HG02571 (cell line): ENCODE data around the gene TBC1D23.
"Not testable (repeated sequence)": the region's sequence is repeated elsewhere in the genome, so short reads cannot be mapped to it uniquely, and the experiment has no call there.

Experiments used
- ATAC-seq: cut with Tn5 transposase; IDR thresholded peaks from one replicate; pipeline ENCODE4 v1.9.1; 2021; ENCODE audit warnings: mild to moderate bottlenecking, moderate library complexity; ENCODE audit not compliant: unreplicated experiment

Gene TBC1D23

GRCh38 chr3:100260685-100261484 lies at the start of gene TBC1D23:
Gene TBC1D23, plus strand, starts transcription at chr3:100260992. Its CDS starts 27 bp downstream, at chr3:100261019.
- ATAC-seq = peak; percentile 100

GRCh38 chr3:100213891-100214573 lies 46.8 kb upstream of the TBC1D23 start:
- no peak for ATAC-seq

GRCh38 chr3:100214574-100214964 lies 46.2 kb upstream of the TBC1D23 start:
- ATAC-seq = no peak

GRCh38 chr3:100216713-100217112 lies 44.1 kb upstream of the TBC1D23 start:
- no peak for ATAC-seq

- no peak for ATAC-seq
Measured at GRCh38 chr3:100221159-100221558, 39.6 kb upstream of the TBC1D23 start.

GRCh38 chr3:100225193-100225592 lies 35.6 kb upstream of the TBC1D23 start:
- ATAC-seq = no peak

- ATAC-seq = no peak
Measured at GRCh38 chr3:100225883-100226282, 34.9 kb upstream of the TBC1D23 start.

- ATAC-seq = no peak
Measured at GRCh38 chr3:100226712-100227429, 33.9 kb upstream of the TBC1D23 start.

GRCh38 chr3:100227511-100227921 lies 33.3 kb upstream of the TBC1D23 start:
- no peak for ATAC-seq

GRCh38 chr3:100228247-100228646 lies 32.5 kb upstream of the TBC1D23 start:
- no peak for ATAC-seq

GRCh38 chr3:100229188-100229587 lies 31.6 kb upstream of the TBC1D23 start:
- not testable (repeated sequence) for ATAC-seq

- ATAC-seq = no peak
Measured at GRCh38 chr3:100230710-100231109, 30.1 kb upstream of the TBC1D23 start.

GRCh38 chr3:100231668-100232067 lies 29.1 kb upstream of the TBC1D23 start:
- ATAC-seq = no peak

- no peak for ATAC-seq
Measured at GRCh38 chr3:100234364-100234763, 26.4 kb upstream of the TBC1D23 start.

GRCh38 chr3:100238599-100238998 lies 22.2 kb upstream of the TBC1D23 start:
- ATAC-seq = no peak

- not testable (repeated sequence) for ATAC-seq
Measured at GRCh38 chr3:100242471-100242870, 18.3 kb upstream of the TBC1D23 start.

GRCh38 chr3:100244264-100244663 lies 16.5 kb upstream of the TBC1D23 start:
- no peak for ATAC-seq

- ATAC-seq = no peak
Measured at GRCh38 chr3:100245136-100245535, 15.7 kb upstream of the TBC1D23 start.

- ATAC-seq = no peak
Measured at GRCh38 chr3:100245927-100246326, 14.9 kb upstream of the TBC1D23 start.

GRCh38 chr3:100246999-100247398 lies 13.8 kb upstream of the TBC1D23 start:
- ATAC-seq = no peak

GRCh38 chr3:100252001-100252400 lies 8.8 kb upstream of the TBC1D23 start:
- ATAC-seq = no peak
